HEK293T (cell line): Measurements from ENCODE around the gene NAPB.

ENCODE experiments used
- BHLHE40 ChIP-seq: fragments of 450-650 bp; IDR thresholded peaks from 2 replicates; pipeline ENCODE4 v1.6.1; 2016; ENCODE audit warnings: mild to moderate bottlenecking, moderate library complexity, borderline replicate concordance
- ELF4 ChIP-seq: fragments of 450-650 bp; IDR thresholded peaks from 2 replicates; pipeline ENCODE4 v1.6.1; 2017; ENCODE audit warnings: antibody characterized with exemption
- FOXM1 ChIP-seq: fragments of 450-650 bp; IDR thresholded peaks from 2 replicates; pipeline ENCODE4 v1.6.1; 2017; ENCODE audit warnings: mild to moderate bottlenecking, borderline replicate concordance
- L3MBTL2 ChIP-seq: fragments of 450-650 bp; conservative IDR thresholded peaks from 2 replicates; pipeline ENCODE4 v1.6.1; 2016; ENCODE audit warnings: mild to moderate bottlenecking
- LEF1 ChIP-seq: fragments of 450-650 bp; IDR thresholded peaks from 2 replicates; pipeline ENCODE4 v1.6.1; 2017; ENCODE audit warnings: mild to moderate bottlenecking, borderline replicate concordance
- NFRKB ChIP-seq: fragments of 450-650 bp; IDR thresholded peaks from 2 replicates; pipeline ENCODE4 v1.6.1; 2016; ENCODE audit warnings: mild to moderate bottlenecking, moderate library complexity
- SP1 ChIP-seq: fragments of 450-650 bp; IDR thresholded peaks from 2 replicates; pipeline ENCODE4 v1.6.1; 2017
- SUZ12 ChIP-seq: fragments of 450-650 bp; IDR thresholded peaks from 2 replicates; pipeline ENCODE4 v1.6.1; 2016; ENCODE audit warnings: mild to moderate bottlenecking
- ZNF384 ChIP-seq: fragments of 450-650 bp; IDR thresholded peaks from 2 replicates; pipeline ENCODE4 v1.6.1; 2016

GRCh38 chr20:23371496-23371895 is 49.8 kb downstream of the NAPB start:
- TF ChIP-seq BHLHE40: no peak
- TF ChIP-seq NFRKB: no peak
- TF ChIP-seq FOXM1: no peak
- no peak for TF ChIP-seq SP1
- no peak for TF ChIP-seq LEF1
- TF ChIP-seq ELF4: no peak
- TF ChIP-seq L3MBTL2: no peak
- no peak for TF ChIP-seq SUZ12
- no peak for TF ChIP-seq ZNF384
